ENCODE data around the gene UNC45A. TPM values are rescaled to one million over a fixed set of nuclear protein-coding genes. Genes with fewer than 3 reads are reported as not detected.

The UNC45A gene
- total RNA-seq, 4 donors from 2014 or later, result 42.8 to 89.5 (median 65.4) TPM

DNA sequence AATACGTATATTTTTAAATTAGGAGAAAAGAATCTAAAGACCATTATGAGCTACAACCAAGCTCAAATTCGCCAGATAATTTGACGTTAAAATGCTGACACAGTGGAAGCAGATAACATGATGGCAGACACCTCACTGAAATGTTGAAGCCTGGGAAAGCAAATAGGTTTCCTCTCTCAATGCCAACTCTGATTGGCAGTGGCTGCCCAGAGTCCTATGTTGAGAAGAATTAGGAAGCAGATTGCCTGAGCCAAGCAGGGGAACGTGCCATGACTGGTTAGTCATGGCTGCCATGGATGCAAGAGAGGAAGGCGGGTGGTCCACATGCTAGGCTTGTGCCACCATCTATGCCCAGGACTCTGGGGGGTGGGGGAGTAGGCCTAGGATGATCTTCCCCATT lies 3.2 kb downstream of the UNC45A start:
- Histone ChIP-seq H3K4me3 (no peak overlapping the region), H3K4me1 (peaks cover 0 to 5% of the 10 kb centered on the region in 2 donors), H3K9me3 (no peaks in the 10 kb centered on the region), H3K27me3 (no peaks in the 10 kb centered on the region), H3K36me3 (no peaks in the 10 kb centered on the region), H3K27ac (no peak overlapping the region)
- intact Hi-C loops (cut with DNase I; ENCODE audit: low total_unique reads), result no loop called here
- no peak for DNase-seq
- no peak for TF ChIP-seq POLR2A (IDR thresholded peaks at IDR 0.05)
- TF ChIP-seq, protein P1, sequence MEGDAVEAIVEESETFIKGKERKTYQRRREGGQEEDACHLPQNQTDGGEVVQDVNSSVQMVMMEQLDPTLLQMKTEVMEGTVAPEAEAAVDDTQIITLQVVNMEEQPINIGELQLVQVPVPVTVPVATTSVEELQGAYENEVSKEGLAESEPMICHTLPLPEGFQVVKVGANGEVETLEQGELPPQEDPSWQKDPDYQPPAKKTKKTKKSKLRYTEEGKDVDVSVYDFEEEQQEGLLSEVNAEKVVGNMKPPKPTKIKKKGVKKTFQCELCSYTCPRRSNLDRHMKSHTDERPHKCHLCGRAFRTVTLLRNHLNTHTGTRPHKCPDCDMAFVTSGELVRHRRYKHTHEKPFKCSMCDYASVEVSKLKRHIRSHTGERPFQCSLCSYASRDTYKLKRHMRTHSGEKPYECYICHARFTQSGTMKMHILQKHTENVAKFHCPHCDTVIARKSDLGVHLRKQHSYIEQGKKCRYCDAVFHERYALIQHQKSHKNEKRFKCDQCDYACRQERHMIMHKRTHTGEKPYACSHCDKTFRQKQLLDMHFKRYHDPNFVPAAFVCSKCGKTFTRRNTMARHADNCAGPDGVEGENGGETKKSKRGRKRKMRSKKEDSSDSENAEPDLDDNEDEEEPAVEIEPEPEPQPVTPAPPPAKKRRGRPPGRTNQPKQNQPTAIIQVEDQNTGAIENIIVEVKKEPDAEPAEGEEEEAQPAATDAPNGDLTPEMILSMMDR (IDR thresholded peaks at IDR 0.05), result no peak

- Histone ChIP-seq H3K36me3 (no peaks in the 10 kb centered on the region), H3K4me1 (peaks cover 0 to 5% of the 10 kb centered on the region in 2 donors), H3K4me3 (no peak overlapping the region), H3K9me3 (no peaks in the 10 kb centered on the region), H3K27me3 (no peaks in the 10 kb centered on the region), H3K27ac (no peak overlapping the region)
- intact Hi-C loops (cut with DNase I; ENCODE audit: low total_unique reads), result no loop called here
- no peak for DNase-seq
- TF ChIP-seq, protein P1 (IDR thresholded peaks at IDR 0.05), result no peak
- TF ChIP-seq POLR2A (IDR thresholded peaks at IDR 0.05), result no peak
Measured at GRCh38 chr15:90939756-90940155, 4.7 kb downstream of the UNC45A start.

- intact Hi-C loops (cut with DNase I; ENCODE audit: low total_unique reads), result no loop called here
- no peaks in the 10 kb centered on the region for H3K36me3 ChIP-seq
- peaks cover 0 to 5% of the 10 kb centered on the region in 2 donors for H3K4me1 ChIP-seq
- H3K27ac ChIP-seq, result no peak overlapping the region
- DNase-seq, result no peak
- no peaks in the 10 kb centered on the region for H3K27me3 ChIP-seq
- no peaks in the 10 kb centered on the region for H3K9me3 ChIP-seq
- H3K4me3 ChIP-seq, result no peak overlapping the region
- no peak for TF ChIP-seq POLR2A (IDR thresholded peaks at IDR 0.05)
- TF ChIP-seq, protein P1 (IDR thresholded peaks at IDR 0.05), result no peak
Measured at GRCh38 chr15:90941038-90941437, 6.0 kb downstream of the UNC45A start.

GRCh38 chr15:90942354-90943120 lies 7.5 kb downstream of the UNC45A start:
- no peaks in the 10 kb centered on the region for H3K27me3 ChIP-seq
- H3K27ac ChIP-seq, result no peak overlapping the region
- no peaks in the 10 kb centered on the region for H3K9me3 ChIP-seq
- no peak for TF ChIP-seq POLR2A (IDR thresholded peaks at IDR 0.05)
- TF ChIP-seq, protein P1 (IDR thresholded peaks at IDR 0.05), result no peak
- H3K4me1 ChIP-seq, result peaks cover 0 to 5% of the 10 kb centered on the region in 2 donors
- no peak overlapping the region for H3K4me3 ChIP-seq
- no peak for DNase-seq
- intact Hi-C loops (cut with DNase I; ENCODE audit: low total_unique reads), result no loop called here
- H3K36me3 ChIP-seq, result no peaks in the 10 kb centered on the region

DNA sequence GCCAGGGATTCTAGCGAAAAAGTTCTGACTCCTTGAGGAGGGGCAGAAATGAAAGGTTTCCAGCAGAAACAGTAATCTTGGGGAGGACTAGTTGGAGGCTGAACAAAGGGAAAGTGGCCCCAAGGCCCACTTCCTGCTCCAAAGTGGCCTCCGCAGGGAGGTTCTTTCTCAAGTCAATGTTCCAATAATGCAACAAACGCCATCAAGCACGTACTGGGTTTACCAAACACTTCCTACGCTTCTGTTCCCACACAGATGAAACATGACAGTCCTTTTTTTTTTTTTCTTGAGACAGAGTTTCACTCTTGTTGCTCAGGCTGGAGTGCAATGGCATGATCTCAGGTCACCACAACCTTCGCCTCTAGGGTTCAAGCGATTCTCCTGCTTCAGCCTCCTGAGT lies 10.0 kb downstream of the UNC45A start:
- H3K27me3 ChIP-seq, result no peaks in the 10 kb centered on the region
- TF ChIP-seq POLR2A (IDR thresholded peaks at IDR 0.05), result no peak
- TF ChIP-seq, protein P1 (IDR thresholded peaks at IDR 0.05), result no peak
- H3K9me3 ChIP-seq, result no peaks in the 10 kb centered on the region
- H3K4me3 ChIP-seq, result no peak overlapping the region
- intact Hi-C loops (cut with DNase I; ENCODE audit: low total_unique reads), result no loop called here
- no peak overlapping the region for H3K27ac ChIP-seq
- H3K36me3 ChIP-seq, result no peaks in the 10 kb centered on the region
- no peak for DNase-seq
- no peaks in the 10 kb centered on the region for H3K4me1 ChIP-seq
